ENCODE data around the gene KIAA1549. TPM values are rescaled to one million over a fixed set of nuclear protein-coding genes. Genes with fewer than 3 reads are reported as not detected.

KIAA1549 gene
- total RNA-seq, 4 donors from 2014 or later: 0.93 to 3.8 (median 2.0) TPM

DNA sequence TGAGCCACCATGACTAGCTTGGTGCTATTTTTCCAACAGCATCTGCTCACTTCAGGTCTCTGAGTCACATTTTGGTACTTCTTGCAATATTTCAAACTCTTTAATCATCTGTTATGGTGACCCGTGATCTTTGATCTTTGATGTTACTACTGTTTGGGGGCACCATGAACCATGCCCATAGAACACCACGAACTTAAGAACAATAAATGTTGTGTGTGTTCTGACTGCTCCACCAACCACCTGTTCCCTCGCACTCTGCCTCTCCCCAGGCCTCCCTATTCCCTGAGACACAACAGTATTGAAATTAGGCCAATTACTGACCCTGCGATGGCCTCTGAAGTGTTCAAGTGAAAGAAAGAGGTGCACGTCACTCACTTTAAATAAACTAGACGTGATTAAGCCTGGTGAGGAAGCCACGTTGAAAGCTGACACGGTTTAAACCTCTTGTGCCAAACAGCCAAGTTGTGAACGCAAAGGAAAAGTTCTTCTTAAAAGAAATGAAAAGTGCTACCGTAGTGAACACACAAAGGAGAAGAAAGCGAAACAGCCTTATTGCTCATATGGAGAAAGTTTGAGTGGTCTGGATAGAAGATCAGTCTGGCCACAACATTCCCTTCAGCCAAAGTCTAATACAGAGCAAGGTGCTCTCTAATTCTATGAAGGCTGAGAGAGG lies 156.0 kb downstream of the KIAA1549 start:
- ATAC-seq: no peak

DNA sequence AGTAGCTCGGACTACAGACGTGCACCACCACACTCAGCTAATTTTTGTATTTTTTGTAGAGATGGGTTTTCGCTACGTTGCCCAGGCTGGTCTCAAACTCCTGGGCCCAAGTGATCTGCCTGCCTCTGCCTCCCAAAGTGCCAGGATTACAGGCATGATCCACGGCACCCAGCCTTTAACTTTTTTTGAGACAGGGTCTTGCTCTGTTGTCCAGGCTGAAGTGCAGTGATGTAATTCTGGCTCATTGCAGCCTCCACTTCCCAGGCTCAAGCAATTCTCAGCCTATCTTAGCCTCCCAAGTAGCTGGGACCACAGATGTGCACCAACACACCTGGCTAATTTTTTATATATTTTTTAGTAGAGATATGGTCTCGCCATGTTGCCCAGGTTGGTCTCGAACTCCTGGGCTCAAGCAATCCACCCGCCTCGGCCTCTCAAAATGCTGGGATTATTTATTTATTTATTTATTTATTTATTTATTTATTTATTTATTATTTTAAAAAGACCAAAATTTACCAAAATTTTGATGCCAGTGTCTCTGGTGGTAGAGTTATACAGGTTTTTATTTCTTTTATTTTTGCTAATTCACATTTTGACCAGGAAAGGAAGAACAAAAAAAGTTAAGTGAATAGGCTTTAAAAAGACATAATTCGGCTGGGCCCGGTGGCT lies 158.2 kb downstream of the KIAA1549 start:
- Histone ChIP-seq H3K9me3 (peaks cover 0 to 10% (median 0%) of the 10 kb centered on the region in 3 donors), H3K27ac (no peak overlapping the region), H3K36me3 (no peaks in the 10 kb centered on the region), H3K4me1 (no peaks in the 10 kb centered on the region), H3K4me3 (no peak overlapping the region), H3K27me3 (no peaks in the 10 kb centered on the region)
- no peak for ATAC-seq
- TF ChIP-seq, protein P1, sequence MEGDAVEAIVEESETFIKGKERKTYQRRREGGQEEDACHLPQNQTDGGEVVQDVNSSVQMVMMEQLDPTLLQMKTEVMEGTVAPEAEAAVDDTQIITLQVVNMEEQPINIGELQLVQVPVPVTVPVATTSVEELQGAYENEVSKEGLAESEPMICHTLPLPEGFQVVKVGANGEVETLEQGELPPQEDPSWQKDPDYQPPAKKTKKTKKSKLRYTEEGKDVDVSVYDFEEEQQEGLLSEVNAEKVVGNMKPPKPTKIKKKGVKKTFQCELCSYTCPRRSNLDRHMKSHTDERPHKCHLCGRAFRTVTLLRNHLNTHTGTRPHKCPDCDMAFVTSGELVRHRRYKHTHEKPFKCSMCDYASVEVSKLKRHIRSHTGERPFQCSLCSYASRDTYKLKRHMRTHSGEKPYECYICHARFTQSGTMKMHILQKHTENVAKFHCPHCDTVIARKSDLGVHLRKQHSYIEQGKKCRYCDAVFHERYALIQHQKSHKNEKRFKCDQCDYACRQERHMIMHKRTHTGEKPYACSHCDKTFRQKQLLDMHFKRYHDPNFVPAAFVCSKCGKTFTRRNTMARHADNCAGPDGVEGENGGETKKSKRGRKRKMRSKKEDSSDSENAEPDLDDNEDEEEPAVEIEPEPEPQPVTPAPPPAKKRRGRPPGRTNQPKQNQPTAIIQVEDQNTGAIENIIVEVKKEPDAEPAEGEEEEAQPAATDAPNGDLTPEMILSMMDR (IDR thresholded peaks at IDR 0.05): no peak
- no peak for TF ChIP-seq POLR2AphosphoS5 (IDR thresholded peaks at IDR 0.05)
- TF ChIP-seq POLR2A (IDR thresholded peaks at IDR 0.05): no peak
- TF ChIP-seq EP300 (IDR thresholded peaks at IDR 0.05): no peak
- 78 to 100% methylated on average over 6 of the region's 11 CpGs for WGBS, 2 donors (ENCODE audit: low coverage in 1 of 2)

More for the DNA sequence above, 156.0 kb downstream of the KIAA1549 start:
- Histone ChIP-seq H3K27ac (no peak overlapping the region), H3K36me3 (no peaks in the 10 kb centered on the region), H3K27me3 (no peaks in the 10 kb centered on the region), H3K4me3 (no peak overlapping the region), H3K4me1 (no peaks in the 10 kb centered on the region), H3K9me3 (peaks cover 0 to 10% (median 0%) of the 10 kb centered on the region in 3 donors)
- WGBS, 2 donors (ENCODE audit: low coverage in 1 of 2): 83 to 97% methylated on average over 1 to 5 of the region's 11 CpGs
- TF ChIP-seq POLR2A (IDR thresholded peaks at IDR 0.05) (no peak), EP300 (IDR thresholded peaks at IDR 0.05) (no peak), POLR2AphosphoS5 (IDR thresholded peaks at IDR 0.05) (no peak)
- TF ChIP-seq, protein P1 (IDR thresholded peaks at IDR 0.05): no peak

DNA sequence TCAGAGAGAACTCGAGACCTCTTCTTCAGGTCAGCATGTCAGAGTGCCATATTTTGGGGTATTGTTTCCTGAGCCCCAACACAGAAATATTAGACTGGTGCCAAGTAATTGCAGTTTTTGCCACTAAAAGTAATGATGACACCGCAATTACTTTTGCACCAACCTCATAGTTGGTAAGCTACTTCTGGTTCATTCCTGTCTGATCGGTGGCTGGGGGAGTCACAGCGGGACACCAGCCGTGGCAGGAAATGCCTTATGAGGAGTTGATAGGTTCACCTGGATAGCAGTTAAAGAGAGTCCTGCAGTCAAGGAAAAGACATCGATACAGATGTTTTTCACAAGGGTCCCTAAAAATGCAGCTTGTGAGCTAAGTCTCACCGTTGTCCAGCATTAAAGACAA lies 159.3 kb downstream of the KIAA1549 start:
- ATAC-seq: no peak
- no peak overlapping the region for H3K27ac ChIP-seq
- no peak overlapping the region for H3K4me3 ChIP-seq
- no peak for TF ChIP-seq POLR2A (IDR thresholded peaks at IDR 0.05)
- H3K9me3 ChIP-seq: peaks cover 0 to 10% (median 0%) of the 10 kb centered on the region in 3 donors
- H3K27me3 ChIP-seq: no peaks in the 10 kb centered on the region
- no peaks in the 10 kb centered on the region for H3K4me1 ChIP-seq
- no peaks in the 10 kb centered on the region for H3K36me3 ChIP-seq
- 89% methylated on average over 7 of the region's 7 CpGs; no CpG with 5 or more reads in 1 of the 2 donors for WGBS, 2 donors (ENCODE audit: low coverage in 1 of 2)

DNA sequence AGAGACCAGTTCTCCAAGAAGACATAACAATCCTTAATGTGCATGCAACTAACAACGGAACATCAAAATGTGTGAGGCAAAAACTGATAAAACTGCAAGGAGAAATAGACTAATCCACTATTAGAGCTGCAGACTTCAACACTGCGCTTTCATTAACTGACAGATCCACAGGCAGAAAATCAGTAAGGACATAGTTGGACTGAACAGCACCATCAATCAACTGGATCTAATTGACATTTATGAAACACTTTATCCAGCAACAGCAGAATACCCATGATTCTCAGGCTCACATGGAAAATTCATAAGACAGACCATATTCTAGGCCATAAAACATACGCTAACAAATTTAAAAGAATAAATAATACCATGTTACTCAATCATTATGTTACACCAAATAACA lies 161.6 kb downstream of the KIAA1549 start:
- 73 to 83% methylated on average over 3 of the region's 3 CpGs for WGBS, 2 donors (ENCODE audit: low coverage in 1 of 2)
- TF ChIP-seq EP300 (IDR thresholded peaks at IDR 0.05) (no peak), POLR2AphosphoS5 (IDR thresholded peaks at IDR 0.05) (no peak), POLR2A (IDR thresholded peaks at IDR 0.05) (no peak)
- TF ChIP-seq, protein P1 (IDR thresholded peaks at IDR 0.05): no peak
- Histone ChIP-seq H3K27ac (no peak overlapping the region), H3K36me3 (no peaks in the 10 kb centered on the region), H3K4me3 (no peak overlapping the region), H3K4me1 (no peaks in the 10 kb centered on the region), H3K27me3 (no peaks in the 10 kb centered on the region), H3K9me3 (no peaks in the 10 kb centered on the region)
- ATAC-seq: no peak

DNA sequence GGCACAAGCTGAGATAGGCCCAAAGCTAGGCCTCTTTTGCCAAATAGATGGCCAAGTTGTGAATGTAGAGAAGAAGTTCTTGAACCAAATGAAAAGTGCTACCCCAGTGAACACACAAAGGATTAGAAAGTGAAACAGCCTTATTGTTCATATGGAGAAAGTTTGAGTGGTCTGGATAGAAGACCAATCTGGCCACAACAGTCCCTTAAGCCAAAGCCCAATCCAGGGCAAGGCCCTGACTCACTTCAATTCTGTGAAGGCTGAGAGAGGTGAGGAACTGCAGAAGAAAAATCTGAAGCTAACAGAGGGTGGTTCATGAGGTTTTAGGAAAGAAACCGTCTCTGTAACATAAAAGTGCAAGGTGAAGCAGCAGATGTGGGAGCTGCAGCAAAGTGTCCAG lies 164.5 kb downstream of the KIAA1549 start:
- TF ChIP-seq, protein P1 (IDR thresholded peaks at IDR 0.05): no peak
- no peak for TF ChIP-seq POLR2AphosphoS5 (IDR thresholded peaks at IDR 0.05)
- TF ChIP-seq POLR2A (IDR thresholded peaks at IDR 0.05): no peak
- no peak for TF ChIP-seq EP300 (IDR thresholded peaks at IDR 0.05)
- Histone ChIP-seq H3K27ac (no peak overlapping the region), H3K9me3 (no peaks in the 10 kb centered on the region), H3K36me3 (no peaks in the 10 kb centered on the region), H3K4me1 (no peaks in the 10 kb centered on the region), H3K27me3 (no peaks in the 10 kb centered on the region), H3K4me3 (no peak overlapping the region)
- 77 to 83% methylated on average over 1 of the region's 1 CpG for WGBS, 2 donors (ENCODE audit: low coverage in 1 of 2)
- no peak for ATAC-seq

Measured in gastroesophageal sphincter (tissue), 4 donors.